Activated CD4-positive, alpha-beta T cell treated with anti-CD3 and anti-CD28 coated beads, Interleukin-2, amount 10 ng/mL, durations not matched to agents 24 days and 14 days (primary cell): ENCODE results near the gene ACRV1. TPM values are rescaled to one million over a fixed set of nuclear protein-coding genes. Genes with fewer than 3 reads are reported as not detected.

ENCODE experiments used
- DNase-seq: peaks from one replicate; pipeline ENCODE4 v3.0.0; 2022
- H3K27ac Mint-ChIP-seq: one replicate; pipeline ENCODE4 v1.8.0; 2022; ENCODE audit warnings: mild to moderate bottlenecking, mixed read lengths
- H3K27me3 Mint-ChIP-seq: one replicate; pipeline ENCODE4 v1.8.0; 2022; ENCODE audit warnings: mixed read lengths
- H3K36me3 Mint-ChIP-seq: one replicate; pipeline ENCODE4 v1.8.0; 2022; ENCODE audit warnings: low read depth, mild to moderate bottlenecking, mixed read lengths
- H3K4me1 Mint-ChIP-seq: one replicate; pipeline ENCODE4 v1.8.0; 2021; ENCODE audit warnings: mixed read lengths
- H3K4me3 Mint-ChIP-seq: one replicate; pipeline ENCODE4 v1.8.0; 2022; ENCODE audit warnings: mild to moderate bottlenecking, moderate library complexity, mixed read lengths
- H3K9me3 Mint-ChIP-seq: one replicate; pipeline ENCODE4 v1.8.0; 2021; ENCODE audit warnings: mixed read lengths
- intact Hi-C: fragments of 100-400 bp; cut with micrococcal nuclease; formaldehyde crosslinking; loops from one replicate; pipeline ENCODE4 v1.15.1; 2023
- total RNA-seq: library from RNA; stranded (reverse); gene quantifications from 2 replicates; pipeline ENCODE4 v1.2.3, GENCODE V29; 2022

Gene ACRV1
- total RNA-seq, 1 donor from 2014 or later: not detected

- Mint-ChIP-seq H3K27ac (no peak overlapping the region), H3K4me3 (no peak overlapping the region), H3K9me3 (no peaks in the 10 kb centered on the region), H3K36me3 (peaks cover 25% of the 10 kb centered on the region), H3K27me3 (no peaks in the 10 kb centered on the region), H3K4me1 (no peaks in the 10 kb centered on the region)
- DNase-seq: no peak
- intact Hi-C loops: no loop called here
Measured at GRCh38 chr11:125679837-125680236, 810 bp downstream of the ACRV1 start.

GRCh38 chr11:125679397-125679796 lies 1.2 kb downstream of the ACRV1 start:
- H3K36me3 Mint-ChIP-seq: peaks cover 25% of the 10 kb centered on the region
- no peak overlapping the region for H3K27ac Mint-ChIP-seq
- H3K9me3 Mint-ChIP-seq: no peaks in the 10 kb centered on the region
- H3K4me3 Mint-ChIP-seq: no peak overlapping the region
- no peaks in the 10 kb centered on the region for H3K4me1 Mint-ChIP-seq
- H3K27me3 Mint-ChIP-seq: no peaks in the 10 kb centered on the region
- intact Hi-C loops: no loop called here
- no peak for DNase-seq

GRCh38 chr11:125675196-125675595 lies 5.5 kb downstream of the ACRV1 start:
- Mint-ChIP-seq H3K27ac (no peak overlapping the region), H3K4me3 (no peak overlapping the region), H3K27me3 (no peaks in the 10 kb centered on the region), H3K4me1 (no peaks in the 10 kb centered on the region), H3K36me3 (peaks cover 26% of the 10 kb centered on the region), H3K9me3 (no peaks in the 10 kb centered on the region)
- DNase-seq: no peak
- intact Hi-C loops: no loop called here

- Mint-ChIP-seq H3K27me3 (no peaks in the 10 kb centered on the region), H3K4me3 (no peak overlapping the region), H3K27ac (no peak overlapping the region), H3K4me1 (peaks cover 3% of the 10 kb centered on the region), H3K9me3 (no peaks in the 10 kb centered on the region), H3K36me3 (peaks cover 30% of the 10 kb centered on the region)
- no peak for DNase-seq
- intact Hi-C loops: no loop called here
Measured at GRCh38 chr11:125674210-125674609, 6.4 kb downstream of the ACRV1 start.

GRCh38 chr11:125671561-125671960 lies 9.1 kb downstream of the ACRV1 start:
- no peak for DNase-seq
- Mint-ChIP-seq H3K36me3 (peaks cover 31% of the 10 kb centered on the region), H3K27ac (no peak overlapping the region), H3K27me3 (no peaks in the 10 kb centered on the region), H3K9me3 (peaks cover 6% of the 10 kb centered on the region), H3K4me1 (peaks cover 5% of the 10 kb centered on the region), H3K4me3 (no peak overlapping the region)
- intact Hi-C loops: no loop called here

- Mint-ChIP-seq H3K4me3 (no peak overlapping the region), H3K4me1 (peaks cover 7% of the 10 kb centered on the region), H3K27me3 (no peaks in the 10 kb centered on the region), H3K9me3 (peaks cover 10% of the 10 kb centered on the region), H3K27ac (no peak overlapping the region), H3K36me3 (peaks cover 40% of the 10 kb centered on the region)
- intact Hi-C loops: no loop called here
- no peak for DNase-seq
Measured at GRCh38 chr11:125670172-125670571, 10.5 kb downstream of the ACRV1 start.

- no peaks in the 10 kb centered on the region for H3K27me3 Mint-ChIP-seq
- peaks cover 17% of the 10 kb centered on the region for H3K9me3 Mint-ChIP-seq
- no peak overlapping the region for H3K27ac Mint-ChIP-seq
- peaks cover 65% of the 10 kb centered on the region for H3K36me3 Mint-ChIP-seq
- H3K4me3 Mint-ChIP-seq: no peak overlapping the region
- DNase-seq: no peak
- H3K4me1 Mint-ChIP-seq: peaks cover 20% of the 10 kb centered on the region
- intact Hi-C loops: no loop called here
Measured at GRCh38 chr11:125667151-125667550, 13.5 kb downstream of the ACRV1 start.

GRCh38 chr11:125663910-125664309 lies 16.7 kb downstream of the ACRV1 start:
- H3K27ac Mint-ChIP-seq: peak overlapping the region; percentile 71
- H3K4me3 Mint-ChIP-seq: no peak overlapping the region
- intact Hi-C loops: loop anchor here (5.0 kb wide), 1 partner anchor 37 kb away; the partner anchor contains the start of gene CHEK1
- DNase-seq: no peak
- peaks cover 19% of the 10 kb centered on the region for H3K4me1 Mint-ChIP-seq
- H3K9me3 Mint-ChIP-seq: peaks cover 17% of the 10 kb centered on the region
- H3K27me3 Mint-ChIP-seq: no peaks in the 10 kb centered on the region
- peaks cover 66% of the 10 kb centered on the region for H3K36me3 Mint-ChIP-seq

- Mint-ChIP-seq H3K27ac (peak overlapping the region; percentile 83), H3K4me3 (no peak overlapping the region), H3K9me3 (peaks cover 17% of the 10 kb centered on the region), H3K4me1 (peaks cover 19% of the 10 kb centered on the region), H3K36me3 (peaks cover 68% of the 10 kb centered on the region), H3K27me3 (no peaks in the 10 kb centered on the region)
- intact Hi-C loops: loop anchor here (5.0 kb wide), 1 partner anchor 35 kb away; the partner anchor contains the start of gene CHEK1
- no peak for DNase-seq
Measured at GRCh38 chr11:125662689-125663088, 18.0 kb downstream of the ACRV1 start.

- Mint-ChIP-seq H3K27ac (peak overlapping the region; percentile 74), H3K9me3 (no peaks in the 10 kb centered on the region), H3K4me3 (peak overlapping the region; percentile 34), H3K36me3 (peaks cover 58% of the 10 kb centered on the region), H3K27me3 (no peaks in the 10 kb centered on the region), H3K4me1 (peaks cover 27% of the 10 kb centered on the region)
- intact Hi-C loops: no loop called here
- DNase-seq: no peak
Measured at GRCh38 chr11:125649465-125650166, 31.0 kb downstream of the ACRV1 start.

- no peaks in the 10 kb centered on the region for H3K9me3 Mint-ChIP-seq
- no peak for DNase-seq
- no peak overlapping the region for H3K27ac Mint-ChIP-seq
- H3K36me3 Mint-ChIP-seq: peaks cover 64% of the 10 kb centered on the region
- no peak overlapping the region for H3K4me3 Mint-ChIP-seq
- H3K27me3 Mint-ChIP-seq: no peaks in the 10 kb centered on the region
- intact Hi-C loops: no loop called here
- peaks cover 25% of the 10 kb centered on the region for H3K4me1 Mint-ChIP-seq
Measured at GRCh38 chr11:125645871-125646270, 34.8 kb downstream of the ACRV1 start.

GRCh38 chr11:125638315-125638714 lies 42.3 kb downstream of the ACRV1 start:
- H3K27ac Mint-ChIP-seq: no peak overlapping the region
- peaks cover 21% of the 10 kb centered on the region for H3K4me1 Mint-ChIP-seq
- no peaks in the 10 kb centered on the region for H3K27me3 Mint-ChIP-seq
- H3K36me3 Mint-ChIP-seq: peaks cover 61% of the 10 kb centered on the region
- intact Hi-C loops: no loop called here
- DNase-seq: no peak
- no peaks in the 10 kb centered on the region for H3K9me3 Mint-ChIP-seq
- no peak overlapping the region for H3K4me3 Mint-ChIP-seq

- Mint-ChIP-seq H3K4me3 (no peak overlapping the region), H3K4me1 (peaks cover 21% of the 10 kb centered on the region), H3K27me3 (no peaks in the 10 kb centered on the region), H3K9me3 (no peaks in the 10 kb centered on the region), H3K36me3 (peaks cover 63% of the 10 kb centered on the region), H3K27ac (no peak overlapping the region)
- DNase-seq: no peak
- intact Hi-C loops: no loop called here
Measured at GRCh38 chr11:125637840-125638239, 42.8 kb downstream of the ACRV1 start.

- H3K27ac Mint-ChIP-seq: no peak overlapping the region
- H3K36me3 Mint-ChIP-seq: peaks cover 39% of the 10 kb centered on the region
- no peaks in the 10 kb centered on the region for H3K9me3 Mint-ChIP-seq
- H3K4me3 Mint-ChIP-seq: peak overlapping the region; percentile 93
- H3K27me3 Mint-ChIP-seq: no peaks in the 10 kb centered on the region
- DNase-seq: no peak
- intact Hi-C loops: loop anchor here (2.0 to 5.0 kb wide), 2 partner anchors 35 to 247 kb away; no protein-coding TSS in a partner anchor
- peaks cover 28% of the 10 kb centered on the region for H3K4me1 Mint-ChIP-seq
Measured at GRCh38 chr11:125627236-125627910, 53.3 kb downstream of the ACRV1 start.
